Stimulated activated CD4-positive, alpha-beta T cell treated with anti-CD3 and anti-CD28 coated beads, Interleukin-4, amount 100 ng/mL, for 1 hour (primary cell): ENCODE data around the gene MRPL36.
A peak's percentile ranks its signal among the peaks of the same experiment; 100 is the strongest.
"Not testable (repeated sequence)": the region's sequence is repeated elsewhere in the genome, so short reads cannot be mapped to it uniquely, and the experiment has no call there.

Source experiments
- DNase-seq: peaks from one replicate; pipeline ENCODE4 v3.0.0-alpha.2; 2020

The MRPL36 gene

DNA sequence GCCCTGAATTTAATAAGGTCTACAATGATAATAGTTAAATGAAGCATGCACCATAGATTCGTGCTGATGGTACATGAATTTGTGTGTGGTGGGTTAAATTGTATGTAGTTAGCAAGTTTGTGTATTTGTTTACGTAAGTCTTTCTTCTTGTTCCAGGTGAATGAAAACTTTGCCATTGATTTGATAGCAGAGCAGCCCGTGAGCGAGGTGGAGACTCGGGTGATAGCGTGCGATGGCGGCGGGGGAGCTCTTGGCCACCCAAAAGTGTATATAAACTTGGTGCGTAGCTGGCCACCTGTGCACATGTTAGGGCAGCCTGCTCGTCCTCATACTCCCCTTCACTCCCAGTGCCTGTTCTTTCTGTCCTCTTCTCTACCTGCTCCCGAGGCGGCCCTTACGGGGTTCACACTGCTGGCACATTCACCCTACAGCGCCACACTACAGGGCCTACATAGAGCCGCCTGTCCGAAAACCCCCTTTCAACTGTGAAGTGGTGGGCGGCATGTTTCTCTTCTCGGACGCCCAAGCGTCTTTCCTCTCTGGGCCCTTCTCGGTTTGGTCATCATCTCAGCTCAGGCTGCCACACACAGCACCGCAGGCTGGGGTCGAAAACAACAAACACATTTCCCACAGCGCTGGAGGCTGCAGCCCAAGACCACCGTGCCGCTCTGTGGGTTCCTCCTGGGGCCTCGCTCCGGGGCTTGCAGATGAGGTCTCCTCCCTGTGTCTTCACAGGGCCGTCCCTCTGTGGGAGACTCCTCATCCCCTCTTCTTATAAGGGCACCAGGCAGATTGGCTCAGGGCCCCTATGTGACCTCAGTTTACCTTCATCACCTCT lies 14.8 kb upstream of the MRPL36 start:
- no peak for DNase-seq

DNA sequence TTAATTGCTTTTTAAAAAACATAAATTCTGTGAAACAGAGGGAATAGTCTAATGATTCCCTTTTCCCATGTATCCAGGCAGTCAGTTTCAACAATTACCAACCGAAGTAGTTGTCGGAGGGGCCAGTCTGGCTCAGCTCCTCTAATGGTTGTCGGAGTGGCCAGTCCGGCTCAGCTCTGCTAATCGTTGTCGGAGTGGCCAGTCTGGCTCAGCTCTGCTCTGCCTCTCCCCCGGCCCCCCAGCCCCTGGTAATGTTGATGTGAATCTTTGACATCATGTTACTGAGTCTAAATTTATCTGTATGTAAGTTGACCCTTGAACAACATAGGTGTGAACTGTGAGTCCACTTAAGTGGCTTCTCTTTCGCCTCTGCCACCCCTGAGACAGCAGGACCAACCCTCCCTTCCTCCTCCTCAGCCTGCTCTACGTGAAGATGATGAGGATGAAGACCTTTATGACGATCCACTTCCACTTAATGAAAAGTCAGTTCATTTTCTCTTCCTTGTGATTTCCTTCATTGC lies 11.0 kb upstream of the MRPL36 start:
- DNase-seq, result no peak

DNA sequence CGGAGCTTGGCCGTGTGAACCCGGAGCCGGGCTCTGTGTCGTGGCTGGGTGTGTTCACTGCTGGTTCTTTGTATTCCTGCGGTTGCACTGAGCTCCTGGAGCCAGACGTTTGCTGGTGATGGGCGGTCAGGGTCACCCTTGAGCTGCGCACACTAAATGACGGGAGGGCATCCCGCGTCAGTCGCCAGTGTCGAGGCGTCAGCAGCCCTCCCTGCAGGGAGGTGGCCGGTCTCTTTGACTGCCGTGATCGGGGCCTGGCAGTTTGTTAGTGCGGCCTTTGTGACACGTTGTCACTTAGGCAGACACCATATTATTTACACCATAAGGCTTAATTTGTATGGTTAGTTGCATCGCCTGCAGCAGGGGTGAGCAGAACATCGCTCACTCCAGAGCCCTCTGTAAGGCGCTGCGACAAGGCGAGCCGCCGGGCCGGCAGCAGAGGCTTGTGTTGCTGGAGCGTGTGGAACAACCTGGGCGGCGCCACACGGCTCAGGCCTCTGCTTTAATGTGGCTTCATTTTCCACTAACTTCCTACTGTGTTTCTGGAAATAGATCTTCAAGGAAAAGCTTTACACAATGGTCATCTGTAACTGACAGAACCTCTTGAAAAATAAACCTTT lies 9.9 kb upstream of the MRPL36 start:
- no peak for DNase-seq

DNA sequence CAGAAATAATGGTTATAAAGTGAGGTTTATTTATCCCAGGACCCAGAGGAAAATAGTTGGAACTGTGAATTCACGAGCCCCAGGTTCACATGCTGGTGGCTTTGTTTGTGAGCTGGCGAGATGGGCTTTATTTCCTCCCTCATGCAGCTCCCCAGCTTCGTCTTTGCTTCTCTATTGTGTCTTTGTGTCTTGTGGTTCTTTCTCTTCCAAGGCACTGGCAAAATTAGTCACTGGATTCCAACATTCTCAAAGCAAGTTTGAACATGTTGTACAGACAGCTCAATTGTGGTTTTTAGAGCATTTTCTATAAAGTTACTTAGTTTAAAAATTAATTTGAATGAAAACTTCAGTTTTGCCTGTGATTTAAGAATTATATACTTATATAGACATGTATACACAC lies 8.8 kb upstream of the MRPL36 start:
- no peak for DNase-seq

DNA sequence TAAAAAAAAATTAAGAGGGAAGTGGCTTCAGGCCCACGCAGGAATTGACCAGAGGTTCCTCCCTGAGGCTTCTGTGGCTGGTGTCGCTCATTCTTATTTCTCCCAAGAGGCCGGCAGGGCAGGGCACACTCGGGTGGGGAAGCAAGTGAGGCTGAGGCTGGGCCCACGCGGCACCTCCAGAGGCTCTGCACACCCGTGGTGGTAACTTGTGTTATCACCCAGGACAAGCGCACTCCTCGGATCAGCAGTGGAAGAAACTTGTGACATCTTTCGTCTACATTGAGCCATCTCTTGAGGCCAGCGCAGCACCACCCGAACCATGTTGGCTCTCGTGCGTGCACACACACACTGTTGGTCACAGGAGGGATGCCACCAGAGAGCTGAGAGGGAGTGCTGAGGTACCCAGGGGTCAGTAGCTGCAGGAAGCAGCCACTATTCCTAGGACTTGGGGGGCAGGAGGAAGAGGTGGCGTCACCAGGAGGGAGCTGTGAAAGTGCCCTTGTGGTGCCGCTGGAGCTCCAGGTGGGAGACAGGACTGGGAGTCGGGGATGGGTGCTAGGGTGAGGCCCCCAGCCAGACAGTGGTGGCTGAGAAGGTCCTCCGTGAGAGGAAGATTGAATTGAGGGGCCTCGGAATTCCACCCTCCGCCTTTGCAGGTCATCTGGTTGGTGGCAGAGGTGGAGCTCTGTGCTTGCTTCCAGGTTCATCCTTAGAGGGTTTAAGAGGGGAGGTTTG lies 8.0 kb upstream of the MRPL36 start:
- no peak for DNase-seq

DNA sequence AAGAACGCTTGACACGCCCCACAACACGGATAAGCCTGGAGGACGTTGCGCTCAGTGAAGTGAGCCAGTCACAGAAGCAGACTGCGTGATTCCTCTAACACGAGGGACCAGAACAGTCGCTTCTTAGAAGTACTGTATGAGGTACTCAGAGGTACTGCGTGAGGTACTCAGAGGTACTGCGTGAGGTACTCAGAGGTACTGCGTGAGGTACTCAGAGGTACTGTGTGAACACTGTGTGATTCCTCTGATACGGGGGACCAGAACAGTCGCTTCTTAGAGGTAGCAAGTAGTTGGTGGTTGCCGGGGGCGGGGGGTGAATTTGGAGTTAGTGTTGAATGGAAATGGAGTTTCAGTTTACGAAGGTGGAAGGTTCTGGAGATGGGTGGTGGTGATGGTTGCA lies 7.3 kb upstream of the MRPL36 start:
- no peak for DNase-seq

DNA sequence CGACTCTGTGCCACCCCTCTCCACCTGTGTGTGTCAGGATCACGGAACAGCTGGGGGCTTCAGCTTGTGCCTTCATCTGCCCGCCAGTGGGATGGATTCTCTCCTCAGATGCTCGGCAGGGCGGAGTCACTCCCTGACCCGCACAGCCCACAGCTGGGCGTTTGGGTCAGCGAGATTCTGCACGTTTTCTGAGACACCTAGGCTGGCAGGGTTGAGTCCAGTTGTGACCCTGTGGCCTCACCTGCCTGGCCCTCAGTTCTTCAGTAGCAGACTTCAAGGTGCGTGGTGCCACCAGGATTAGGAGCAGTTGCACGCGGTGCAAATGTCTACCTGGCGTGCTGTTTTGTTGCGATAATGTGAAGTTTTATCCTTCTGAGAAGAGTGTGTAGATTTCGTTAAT lies 6.6 kb upstream of the MRPL36 start:
- no peak for DNase-seq

DNA sequence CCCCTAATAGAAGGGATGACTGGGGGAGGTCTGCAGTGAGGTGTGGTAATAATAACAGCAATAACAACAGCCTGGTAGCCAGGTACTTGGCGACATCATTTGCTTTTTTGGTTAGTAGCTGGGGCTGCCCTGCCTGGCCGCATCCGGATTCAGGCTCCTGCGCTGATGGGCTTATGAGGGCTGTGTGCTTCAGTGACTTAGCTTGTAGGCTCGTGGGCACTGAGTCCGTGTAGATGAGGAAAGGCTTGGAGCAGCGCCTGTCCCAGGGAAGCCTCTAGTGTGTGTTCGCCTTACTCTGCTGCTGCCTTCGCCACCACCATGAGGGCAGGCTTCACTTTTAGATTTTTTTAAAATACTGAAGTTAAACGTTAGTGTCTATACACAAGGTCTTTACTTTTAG lies 6.1 kb upstream of the MRPL36 start:
- no peak for DNase-seq

DNA sequence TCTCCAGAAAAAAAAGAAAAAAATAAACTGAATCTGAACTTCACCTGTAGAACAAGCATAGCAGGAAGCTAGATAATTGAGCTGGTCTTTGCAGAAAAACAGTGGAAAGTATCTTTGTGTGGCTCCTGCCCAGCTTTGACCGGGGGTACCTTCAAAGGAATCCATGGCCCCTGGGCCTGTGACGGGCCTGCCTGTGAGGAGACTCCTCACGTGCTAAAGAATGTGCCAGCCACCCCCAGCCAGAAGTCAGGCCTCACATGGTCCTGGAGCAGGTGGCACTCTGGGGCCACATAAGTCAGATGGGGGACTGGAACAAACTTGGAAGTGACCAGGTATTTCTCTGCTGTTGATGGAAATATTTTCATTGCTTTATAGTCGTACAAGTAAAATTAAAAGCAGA lies 5.7 kb upstream of the MRPL36 start:
- no peak for DNase-seq

DNA sequence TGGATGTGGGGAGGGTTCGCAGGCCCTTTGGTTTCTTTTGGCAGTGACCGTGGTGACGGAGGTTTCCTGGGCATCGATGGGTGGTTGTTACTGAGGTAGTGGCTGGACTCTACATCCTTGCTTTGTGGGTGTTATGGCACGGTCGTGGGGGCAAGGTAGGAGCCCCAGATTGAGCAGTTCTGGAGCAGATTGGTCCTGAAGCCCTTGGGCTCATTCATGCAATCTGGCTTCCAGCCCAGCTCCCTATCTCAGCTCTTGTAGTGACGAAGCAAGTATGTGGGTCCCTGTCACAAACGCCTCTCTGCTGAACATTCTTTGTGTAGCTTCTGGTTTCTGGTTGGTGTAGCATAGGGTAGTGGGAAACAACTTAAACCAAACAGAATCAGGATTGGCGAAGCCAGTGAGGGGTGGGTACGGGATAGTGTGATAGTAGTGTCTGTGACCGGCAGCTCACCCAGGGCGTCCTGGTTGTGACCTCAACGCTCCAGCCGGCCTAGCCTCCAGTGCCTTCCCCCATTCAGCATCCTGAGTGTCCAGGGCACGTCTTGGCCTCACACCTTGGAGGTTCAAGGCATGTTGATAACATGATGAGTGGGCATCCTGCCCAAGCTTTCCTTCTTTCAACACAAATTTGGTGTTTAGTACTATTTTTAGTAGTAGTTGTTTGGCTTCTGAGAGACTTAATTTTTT lies 4.5 kb upstream of the MRPL36 start:
- no peak for DNase-seq

DNA sequence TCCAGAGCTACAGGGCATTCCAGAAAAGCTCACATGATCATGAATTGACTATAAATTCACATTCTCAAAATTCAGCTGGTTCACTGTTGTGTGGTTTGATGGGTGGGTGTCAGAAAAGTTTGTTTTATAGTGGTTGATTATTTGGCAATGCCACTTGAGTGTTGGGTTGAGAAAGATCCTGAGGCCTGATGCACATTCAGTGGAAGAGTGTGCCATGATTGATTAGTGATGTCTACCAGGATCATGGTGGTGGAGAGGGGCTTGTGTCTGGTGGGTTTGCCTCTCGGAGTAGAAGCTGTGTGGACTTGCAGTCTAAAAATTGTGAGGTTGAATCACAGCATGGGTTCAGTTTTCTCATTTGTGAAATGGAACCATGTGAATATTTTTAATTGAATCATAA lies 3.6 kb upstream of the MRPL36 start:
- DNase-seq, result no peak

DNA sequence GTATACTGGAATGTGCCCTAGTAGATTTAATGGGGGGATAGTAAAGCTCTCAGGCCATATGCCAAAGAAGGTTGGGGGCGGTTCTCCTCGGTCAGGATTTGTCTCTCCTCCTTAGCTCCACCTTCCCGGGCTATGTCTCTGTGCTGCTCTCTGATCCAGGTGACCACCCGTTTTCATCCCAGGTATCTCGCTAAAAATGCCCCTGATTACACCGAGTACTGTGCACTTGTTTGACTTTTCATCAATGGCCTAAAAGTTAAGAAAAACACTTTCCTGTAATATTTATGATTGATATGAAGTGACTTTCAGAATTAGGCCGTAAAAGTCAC lies 2.3 kb upstream of the MRPL36 start:
- no peak for DNase-seq

DNA sequence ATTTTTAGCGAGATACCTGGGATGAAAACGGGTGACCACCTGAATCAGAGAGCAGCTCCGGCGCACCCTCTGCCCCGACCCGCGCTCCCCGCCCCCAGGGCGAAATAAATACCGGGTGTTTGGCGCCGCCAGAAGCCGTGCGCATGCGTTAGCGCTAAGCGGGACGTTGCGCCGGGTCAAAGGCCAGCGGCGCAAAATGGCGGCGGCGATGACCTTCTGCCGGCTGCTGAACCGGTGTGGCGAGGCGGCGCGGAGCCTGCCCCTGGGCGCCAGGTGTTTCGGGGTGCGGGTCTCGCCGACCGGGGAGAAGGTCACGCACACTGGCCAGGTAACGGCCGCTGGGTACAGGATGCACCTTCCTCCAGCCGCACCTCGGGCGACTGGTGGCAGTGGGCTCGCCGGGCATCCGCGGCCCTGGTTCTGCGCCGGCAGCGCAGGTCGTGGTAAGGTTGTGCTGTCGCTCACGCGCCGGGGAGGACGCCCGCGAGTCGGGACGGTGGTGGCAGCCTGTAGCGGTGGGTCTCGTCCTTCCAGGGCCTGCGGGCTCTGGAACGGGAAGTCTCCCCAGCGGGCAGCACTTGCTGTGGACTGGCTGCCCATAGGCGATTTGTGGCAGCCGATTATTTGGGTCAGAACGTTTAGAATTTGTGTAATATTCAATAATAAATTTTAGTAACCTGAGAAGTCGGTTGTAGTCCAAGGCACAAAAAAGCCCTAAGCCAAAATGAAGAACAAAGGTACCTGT lies 1.8 kb upstream of the MRPL36 start, which contains the start of gene NDUFS6:
NDUFS6 (plus strand) TSS at position 186 of the 745 bp plus-strand sequence; CDS start at position 197, 11 bp downstream.
- peak; percentile 83 for DNase-seq

DNA sequence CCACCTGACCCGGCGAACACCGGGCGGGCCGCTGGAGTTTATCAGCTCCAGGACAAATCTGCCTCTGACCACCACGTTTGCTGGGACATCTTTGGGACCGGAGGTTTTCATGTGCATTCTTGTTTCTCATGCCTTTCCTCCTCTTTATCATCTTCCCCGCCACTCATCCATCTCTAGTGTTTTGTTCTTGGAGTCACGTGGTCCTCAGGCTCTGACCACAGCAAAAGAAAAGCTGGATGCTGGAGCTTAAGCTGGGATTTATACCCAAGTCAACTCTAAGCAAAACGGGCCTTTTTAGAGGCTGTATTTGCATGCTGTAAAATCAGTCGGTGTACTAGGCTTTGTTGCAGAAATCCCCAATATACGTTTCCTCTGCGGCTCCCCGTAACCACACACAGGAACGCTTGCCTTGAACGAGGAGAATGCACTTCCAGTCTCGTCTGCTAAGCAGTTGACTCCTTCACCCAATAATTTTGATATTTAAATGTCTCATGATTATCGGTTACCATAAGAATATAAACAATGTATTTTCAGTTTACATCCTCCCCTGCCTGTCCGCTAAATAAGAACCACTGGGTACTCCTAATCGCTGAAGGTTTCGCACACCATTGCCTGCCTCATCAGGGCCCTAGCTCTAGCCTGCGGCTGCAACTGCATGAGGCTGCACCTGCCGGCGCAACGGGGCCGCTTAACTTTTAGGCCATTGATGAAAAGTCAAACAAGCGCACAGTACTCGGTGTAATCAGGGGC lies 1.0 kb upstream of the MRPL36 start:
- no peak for DNase-seq

DNA sequence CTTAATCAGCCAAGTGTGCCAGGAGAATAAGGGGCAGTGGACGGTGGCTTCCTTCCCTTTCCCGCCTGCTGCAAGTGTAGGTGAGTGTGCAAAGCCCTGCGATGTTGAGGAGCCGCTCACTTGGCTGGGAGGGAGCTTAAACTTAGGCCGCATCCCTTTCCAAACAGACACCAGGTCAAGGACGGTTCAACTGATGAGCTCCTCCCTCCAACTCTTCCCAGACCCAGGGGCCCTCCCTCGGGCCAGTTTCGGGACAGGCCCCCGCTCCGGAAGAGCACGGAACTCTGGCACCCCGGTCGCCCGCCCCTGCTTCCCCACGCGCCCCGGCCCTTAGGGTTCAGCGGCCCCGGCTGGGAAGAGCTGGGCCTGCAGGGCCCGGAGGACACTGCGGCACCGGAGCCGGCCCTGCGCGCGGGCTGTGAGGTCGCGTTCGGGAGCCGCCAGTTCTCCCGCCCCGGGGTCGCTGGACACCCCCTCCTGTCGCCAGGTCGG lies 481 bp downstream of the MRPL36 start:
- DNase-seq, result peak; percentile 43

DNA sequence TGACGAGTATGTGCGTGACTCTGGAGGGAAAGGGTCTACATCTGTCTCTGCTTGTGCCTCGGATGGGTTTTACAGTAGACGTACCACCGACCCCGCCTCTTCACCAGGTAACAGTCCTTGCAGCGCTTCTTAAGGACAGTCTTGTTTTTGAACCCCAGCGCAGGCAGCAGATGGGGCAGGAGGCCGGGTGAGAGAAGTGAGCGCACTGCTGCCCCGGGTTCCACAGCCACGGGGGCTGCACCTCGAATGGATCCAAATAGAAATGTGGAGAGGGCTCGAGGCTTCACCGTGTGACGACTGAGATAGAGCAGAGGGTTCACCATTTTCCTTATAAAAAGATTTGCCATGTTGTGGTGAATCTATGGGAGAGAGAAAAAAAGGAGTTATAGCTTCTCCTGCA lies 1.0 kb downstream of the MRPL36 start:
- not testable (repeated sequence) for DNase-seq

DNA sequence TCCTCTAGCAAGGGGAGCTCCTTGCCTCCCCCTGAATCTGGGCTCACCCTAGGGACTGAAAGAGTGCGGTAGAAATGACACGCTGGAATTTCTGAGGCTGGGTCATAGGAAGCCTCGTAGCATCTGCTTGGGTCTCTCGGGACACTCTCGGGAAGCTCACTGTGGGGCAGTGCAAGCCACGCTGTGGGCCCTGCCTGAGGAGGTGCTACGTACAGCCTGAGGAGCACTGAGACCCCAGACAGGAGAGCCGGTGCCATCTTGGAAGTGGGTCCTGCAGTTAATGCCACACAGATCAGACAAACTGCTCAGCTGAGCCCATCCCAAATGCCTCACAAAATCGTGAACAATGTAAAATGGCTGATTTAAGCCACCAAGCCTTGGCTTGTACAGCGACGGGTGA lies 1.8 kb downstream of the MRPL36 start:
- no peak for DNase-seq

DNA sequence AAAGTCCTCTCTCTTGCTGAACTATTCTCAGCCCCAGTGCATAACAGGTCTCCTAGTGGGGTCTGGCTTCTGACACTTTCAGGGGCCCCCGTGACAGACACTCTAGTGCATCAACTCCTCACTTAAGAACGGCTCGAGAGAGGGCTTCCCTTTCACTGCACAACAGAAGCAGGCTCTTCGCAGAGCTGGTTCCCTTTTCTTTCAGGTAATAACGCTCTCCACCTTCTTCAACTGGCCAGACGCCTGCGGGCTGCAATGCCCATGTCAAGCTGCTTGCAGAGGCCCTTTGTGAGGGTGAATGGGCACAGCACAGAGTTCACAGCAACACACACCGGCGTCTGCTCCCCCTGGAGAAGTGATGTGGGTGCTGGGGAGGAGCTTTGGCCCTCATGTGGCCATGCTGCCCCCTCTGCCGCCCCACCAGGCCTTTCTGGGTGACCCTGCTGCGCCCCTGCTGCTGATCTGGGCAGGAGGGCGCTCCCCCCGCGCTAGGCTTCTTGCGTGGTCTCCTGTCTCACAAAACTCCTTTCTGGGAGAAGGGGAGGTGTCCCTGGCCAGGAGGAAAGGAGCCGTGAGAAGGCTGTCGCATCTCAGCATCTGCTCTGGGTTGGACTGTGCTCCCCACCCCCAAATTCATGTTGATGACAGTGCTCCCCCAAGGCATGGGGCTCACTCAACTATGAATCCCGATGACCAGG lies 2.4 kb downstream of the MRPL36 start:
- no peak for DNase-seq

DNA sequence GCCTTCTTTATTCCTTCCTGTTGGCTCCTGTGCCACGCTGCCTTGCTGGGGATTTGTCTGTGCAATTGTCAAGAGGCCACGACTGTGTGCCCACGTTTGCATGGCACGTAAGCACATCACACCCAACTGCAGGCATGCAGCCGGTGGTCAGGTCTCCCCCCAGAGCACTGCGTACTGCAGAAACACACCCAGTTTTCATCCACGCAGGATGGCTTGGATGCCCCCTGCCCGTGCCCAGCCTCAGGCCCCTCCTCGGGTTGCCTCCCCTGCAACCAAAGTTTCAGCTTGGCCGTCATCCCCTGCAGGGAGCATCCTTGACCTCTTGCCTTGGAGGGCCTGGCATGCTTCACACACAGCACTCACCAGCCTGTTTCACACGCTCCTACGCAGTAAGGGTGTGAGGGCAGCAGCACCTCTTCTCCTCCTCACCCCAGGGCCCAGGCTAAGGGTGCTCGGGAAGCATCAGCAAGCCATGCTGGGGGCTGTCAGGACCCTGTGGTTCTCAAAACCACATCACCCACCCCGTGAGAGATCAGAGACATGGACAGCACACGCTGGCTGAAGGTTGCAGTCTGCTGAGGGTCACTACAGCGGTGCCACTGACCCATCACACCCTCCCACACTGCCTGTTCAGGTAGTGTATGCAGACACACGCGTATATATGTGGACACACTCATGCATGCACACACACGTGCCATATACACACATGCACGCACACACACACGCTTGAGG lies 3.1 kb downstream of the MRPL36 start:
- no peak for DNase-seq

DNA sequence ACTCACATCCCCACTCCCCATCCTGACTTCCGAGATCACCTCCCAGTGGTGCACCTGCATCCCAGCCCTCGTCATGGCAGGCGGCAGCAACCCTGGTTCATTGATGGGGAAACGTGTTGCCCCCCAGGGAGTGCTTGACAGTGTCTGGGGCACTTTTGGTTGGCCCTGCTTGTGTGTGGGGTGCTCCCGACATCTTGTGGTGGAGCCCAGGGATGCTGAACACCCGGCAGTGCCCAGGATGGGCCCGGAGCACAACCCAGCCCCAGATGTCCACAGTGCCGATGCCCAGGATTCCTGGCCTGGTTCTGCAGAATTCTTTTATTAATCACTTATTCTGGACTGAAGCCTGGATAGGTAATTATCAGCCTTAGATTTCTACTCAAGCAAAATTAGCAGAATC lies 3.7 kb downstream of the MRPL36 start:
- DNase-seq, result no peak
